ENCODE data around the gene MKRN2OS. TPM values are rescaled to one million over a fixed set of nuclear protein-coding genes. Genes with fewer than 3 reads are reported as not detected.
A peak's percentile ranks its signal among the peaks of the same experiment; 100 is the strongest.

The MKRN2OS gene
- total RNA-seq, 1 donor from 2014 or later = 1.8 TPM

DNA sequence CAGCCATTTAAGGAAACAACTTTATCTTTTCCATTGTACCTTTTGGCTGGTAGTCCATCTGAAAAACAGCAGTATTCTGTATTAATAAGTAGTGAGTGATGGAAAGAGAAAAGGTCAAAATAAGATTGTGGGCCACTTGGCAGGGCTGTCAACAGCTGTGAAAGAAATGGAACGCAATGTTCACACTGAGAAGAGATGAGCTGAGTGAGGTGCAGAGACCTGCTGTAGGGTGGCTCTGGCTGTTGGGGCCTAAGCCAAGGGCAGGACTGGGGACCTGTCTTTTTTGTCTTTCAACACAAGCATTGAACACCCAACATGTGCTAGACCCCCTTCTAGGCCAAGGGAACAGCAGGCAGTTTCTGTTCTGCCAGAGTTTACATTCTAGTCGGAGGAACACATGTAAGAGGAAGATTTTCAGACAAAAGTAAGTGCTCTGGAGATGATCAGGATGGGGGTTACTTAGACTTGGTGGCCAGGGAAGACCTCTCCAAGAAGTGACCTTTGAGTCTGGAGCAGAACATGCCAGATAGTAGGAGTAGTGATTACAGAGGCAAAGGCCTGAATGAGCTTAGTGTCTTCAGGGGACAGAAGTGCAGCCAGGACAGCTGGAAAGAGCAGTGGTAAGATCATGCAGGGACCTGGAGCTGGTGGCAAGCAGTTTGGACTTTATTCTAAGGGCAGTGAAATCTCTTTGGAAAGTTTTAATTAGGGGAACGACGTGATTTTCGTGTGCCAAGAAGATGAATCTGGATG, 31.4 kb downstream of the MKRN2OS start:
- no peak for DNase-seq (ENCODE audit: low read depth)

DNA sequence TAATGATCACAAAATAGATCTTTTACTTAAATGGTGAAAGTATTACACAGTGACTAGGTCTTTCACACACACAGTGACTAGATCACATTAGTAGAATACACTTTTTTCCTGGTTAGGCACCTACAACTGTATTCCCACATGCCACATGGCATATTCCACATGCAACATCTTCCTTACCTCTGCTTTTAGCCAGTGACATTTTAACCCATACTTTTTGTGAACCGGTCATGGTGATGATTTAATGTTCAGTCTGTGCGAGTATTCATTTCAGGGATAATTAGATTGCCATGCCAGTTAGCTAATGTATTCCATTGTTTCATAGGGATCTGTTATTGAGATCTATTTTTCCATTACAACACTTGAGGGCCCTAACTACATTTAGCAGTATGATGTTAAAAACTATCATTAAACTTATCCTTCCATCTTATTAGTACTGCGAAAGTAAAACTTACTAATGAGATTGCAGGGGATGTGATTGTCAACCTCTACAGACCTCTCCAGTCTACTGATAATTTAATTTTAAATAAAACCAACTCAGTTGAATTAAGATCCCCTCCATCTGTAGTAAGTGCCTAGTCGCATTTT, 32.7 kb downstream of the MKRN2OS start:
- DNase-seq (ENCODE audit: low read depth) = no peak

DNA sequence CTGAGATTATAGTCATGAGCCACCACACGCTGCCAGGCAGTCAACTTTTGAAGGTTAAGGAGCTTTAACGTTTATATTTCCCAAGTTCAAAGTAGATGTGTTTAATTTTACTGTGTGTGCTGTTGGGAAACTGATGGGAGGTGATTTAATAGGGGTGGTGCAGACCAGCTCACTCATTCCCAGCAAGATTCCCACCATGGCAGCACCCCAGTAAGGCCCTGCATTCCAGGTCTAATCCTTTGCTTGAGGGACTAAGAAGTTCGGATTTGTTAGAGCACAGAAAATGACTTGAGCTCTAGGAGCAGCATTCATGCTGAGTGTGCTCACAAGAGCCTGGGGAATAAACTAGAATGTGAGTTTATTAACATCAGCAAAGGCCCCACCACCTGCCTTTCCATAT, 35.8 kb downstream of the MKRN2OS start:
- no peak for DNase-seq (ENCODE audit: low read depth)

DNA sequence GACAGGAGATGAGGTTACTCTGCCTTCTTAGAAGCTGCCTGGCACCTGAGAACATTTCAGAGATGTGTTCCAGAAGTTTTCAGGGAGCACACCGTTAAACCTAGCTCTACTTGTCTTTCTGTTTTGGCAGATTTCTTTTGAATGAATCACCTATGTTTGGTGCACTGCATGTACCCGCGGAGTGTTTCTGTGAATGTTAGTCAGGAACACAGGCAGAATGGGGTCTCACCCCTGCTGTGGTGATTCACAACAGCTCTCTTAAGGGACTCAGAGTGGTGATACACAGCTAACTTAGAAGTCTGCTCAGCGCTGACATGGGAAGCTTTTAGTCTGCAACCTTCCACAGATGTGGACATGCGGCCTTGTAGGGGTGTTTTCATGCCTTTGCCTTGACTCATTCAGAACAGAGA, 37.0 kb downstream of the MKRN2OS start:
- DNase-seq (ENCODE audit: low read depth) = peak; percentile 93

DNA sequence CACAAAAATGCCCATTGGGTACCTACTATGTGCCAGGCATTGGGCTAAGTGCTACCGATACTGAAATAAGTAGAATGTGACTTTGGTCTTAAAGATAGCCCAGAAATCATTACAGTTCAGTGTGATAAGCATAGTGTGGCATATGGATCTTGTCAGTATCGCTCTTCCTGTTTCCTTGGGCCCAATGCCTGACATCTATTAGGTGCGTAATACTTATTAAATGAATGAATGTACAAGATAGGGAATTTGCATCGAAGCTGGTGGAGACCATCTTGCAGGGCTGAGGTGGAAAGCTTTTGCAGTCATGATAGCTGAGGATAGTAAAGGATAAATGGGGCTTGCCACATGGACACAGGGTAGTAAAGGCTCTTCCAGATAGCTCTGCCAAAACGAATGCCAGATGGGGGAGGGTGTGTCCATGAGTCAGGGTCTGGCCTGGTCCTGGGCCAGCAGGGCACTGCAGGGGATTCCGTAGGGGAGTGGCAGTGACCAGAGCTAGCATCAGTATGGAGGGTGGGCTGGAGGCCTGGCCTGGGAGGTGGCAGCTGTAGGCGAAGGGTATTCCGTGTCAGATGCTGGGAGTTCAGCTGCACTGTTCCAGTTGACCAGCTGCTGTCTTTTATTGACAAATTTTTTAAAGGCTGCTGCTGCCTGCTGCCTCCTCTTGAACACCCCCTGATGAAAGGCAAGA, 37.6 kb downstream of the MKRN2OS start:
- DNase-seq (ENCODE audit: low read depth) = peak; percentile 36

DNA sequence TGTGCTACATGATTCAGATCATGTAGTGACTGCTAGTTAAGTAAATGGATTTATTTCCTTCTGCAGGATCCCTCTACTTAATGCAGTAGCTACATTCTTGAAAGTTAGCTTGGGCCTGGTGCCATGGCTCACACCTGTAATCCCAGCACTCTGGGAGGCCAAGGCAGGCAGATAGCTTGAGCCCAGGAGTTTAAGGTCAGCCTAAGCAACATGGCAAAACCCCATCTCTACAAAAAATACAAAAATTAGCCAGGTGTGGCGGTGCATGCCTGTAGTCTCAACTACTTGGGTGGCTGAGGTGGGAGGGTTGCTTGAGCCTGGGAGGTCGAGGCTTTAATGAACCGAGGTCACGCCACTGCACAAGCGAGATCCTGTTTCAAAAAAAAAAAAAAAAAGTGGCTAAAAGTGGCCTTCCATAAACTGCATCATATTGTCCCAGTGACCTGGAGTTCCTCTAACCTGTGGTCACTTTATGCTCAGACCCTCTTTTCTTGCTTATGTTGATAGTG, 39.0 kb downstream of the MKRN2OS start:
- DNase-seq (ENCODE audit: low read depth) = no peak

DNA sequence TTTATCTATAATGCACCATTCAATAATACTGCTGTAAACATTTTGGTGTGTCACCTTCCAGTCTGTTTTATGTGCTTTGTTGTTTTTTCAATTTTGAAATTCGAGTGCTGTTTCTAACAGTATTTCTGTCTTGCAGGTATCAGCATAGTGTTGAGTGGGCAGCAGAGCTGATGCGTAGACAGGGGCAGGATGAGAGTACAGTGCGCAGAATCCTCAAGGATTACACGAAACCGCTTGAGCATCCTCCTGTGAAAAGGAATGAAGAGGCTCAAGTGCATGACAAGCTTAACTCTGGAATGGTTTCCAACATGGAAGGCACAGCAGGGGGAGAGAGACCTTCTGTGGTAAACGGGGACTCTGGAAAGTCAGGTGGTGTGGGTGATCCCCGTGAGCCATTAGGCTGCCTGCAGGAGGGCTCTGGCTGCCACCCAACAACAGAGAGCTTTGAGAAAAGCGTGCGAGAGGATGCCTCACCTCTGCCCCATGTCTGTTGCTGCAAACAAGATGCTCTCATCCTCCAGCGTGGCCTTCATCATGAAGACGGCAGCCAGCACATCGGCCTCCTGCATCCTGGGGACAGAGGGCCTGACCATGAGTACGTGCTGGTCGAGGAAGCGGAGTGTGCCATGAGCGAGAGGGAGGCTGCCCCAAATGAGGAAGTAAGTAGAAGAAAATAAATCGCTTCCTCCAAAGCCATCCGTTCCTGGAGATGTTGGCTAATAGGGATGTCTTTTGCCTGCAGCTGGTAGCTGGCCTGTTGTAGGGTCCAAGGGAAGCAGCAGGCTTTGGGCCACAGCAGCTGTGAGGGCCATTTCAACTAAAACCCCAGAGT, 42.0 kb downstream of the MKRN2OS start:
- no peak for DNase-seq (ENCODE audit: low read depth)

DNA sequence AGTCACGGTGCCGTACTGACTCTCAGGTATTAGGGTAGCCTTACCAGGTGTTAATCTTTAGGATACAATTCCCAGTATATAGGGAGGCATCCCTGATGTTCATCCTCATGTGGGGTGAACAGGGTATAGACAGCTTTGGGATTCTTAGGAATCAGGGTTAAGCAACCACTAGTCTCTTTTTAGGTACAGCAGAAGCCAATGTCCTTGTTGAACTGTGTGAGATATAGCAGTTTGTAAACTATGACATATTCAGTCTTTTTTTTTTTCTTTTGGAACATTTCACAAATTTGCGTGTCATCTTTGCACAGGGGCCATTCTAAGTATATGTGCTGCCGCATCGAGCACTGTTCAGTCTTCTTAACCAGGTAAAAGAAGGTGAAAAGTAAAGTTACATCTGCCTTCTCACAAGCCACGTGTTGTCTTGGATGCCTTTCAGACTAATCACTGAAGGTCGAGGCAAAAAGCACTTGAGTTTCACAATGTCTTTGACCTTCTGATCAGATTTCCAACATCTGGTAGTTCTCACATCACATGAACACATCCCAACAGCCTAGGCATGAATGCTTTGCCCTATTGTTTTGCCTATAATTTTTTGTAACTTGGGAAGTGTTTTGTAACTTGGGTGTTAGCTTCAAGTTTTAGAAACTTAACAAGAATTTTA, 43.8 kb downstream of the MKRN2OS start:
- peak; percentile 50 for DNase-seq (ENCODE audit: low read depth)

DNA sequence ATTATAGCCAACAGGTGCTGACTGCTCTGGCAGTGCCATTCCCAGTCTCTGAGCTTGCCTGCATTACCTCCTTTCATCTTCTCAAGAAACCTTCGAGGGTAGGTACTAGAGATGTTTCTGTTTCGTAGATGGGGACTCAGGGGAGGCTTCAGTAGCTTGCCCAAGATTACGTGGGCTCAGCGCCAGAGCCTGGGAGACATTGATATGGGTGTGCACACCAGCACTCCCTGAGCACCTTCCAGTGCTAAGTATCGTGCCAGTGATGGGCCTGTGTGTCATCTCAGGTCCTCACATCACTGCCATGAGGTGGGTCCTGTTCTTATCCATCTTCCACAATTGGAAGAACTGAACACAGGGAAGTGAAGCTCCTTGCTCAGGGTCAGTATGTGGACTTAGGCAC, 45.8 kb downstream of the MKRN2OS start:
- no peak for DNase-seq (ENCODE audit: low read depth)

DNA sequence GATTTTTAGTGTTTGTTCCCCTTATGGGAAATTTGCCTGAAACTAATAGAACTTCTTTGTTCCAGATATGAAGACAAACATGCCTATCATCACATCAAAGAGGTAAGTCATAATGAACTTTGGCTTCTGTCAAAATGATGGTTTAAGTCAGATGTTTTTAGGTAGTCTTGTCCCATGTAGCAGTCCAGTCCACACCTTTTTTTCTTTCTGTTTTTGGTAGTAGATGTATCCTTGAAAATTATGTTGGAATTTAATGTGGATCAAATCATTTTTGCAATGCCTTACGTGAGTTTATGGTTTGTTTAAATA, 48.9 kb downstream of the MKRN2OS start:
- no peak for DNase-seq (ENCODE audit: low read depth)

DNA sequence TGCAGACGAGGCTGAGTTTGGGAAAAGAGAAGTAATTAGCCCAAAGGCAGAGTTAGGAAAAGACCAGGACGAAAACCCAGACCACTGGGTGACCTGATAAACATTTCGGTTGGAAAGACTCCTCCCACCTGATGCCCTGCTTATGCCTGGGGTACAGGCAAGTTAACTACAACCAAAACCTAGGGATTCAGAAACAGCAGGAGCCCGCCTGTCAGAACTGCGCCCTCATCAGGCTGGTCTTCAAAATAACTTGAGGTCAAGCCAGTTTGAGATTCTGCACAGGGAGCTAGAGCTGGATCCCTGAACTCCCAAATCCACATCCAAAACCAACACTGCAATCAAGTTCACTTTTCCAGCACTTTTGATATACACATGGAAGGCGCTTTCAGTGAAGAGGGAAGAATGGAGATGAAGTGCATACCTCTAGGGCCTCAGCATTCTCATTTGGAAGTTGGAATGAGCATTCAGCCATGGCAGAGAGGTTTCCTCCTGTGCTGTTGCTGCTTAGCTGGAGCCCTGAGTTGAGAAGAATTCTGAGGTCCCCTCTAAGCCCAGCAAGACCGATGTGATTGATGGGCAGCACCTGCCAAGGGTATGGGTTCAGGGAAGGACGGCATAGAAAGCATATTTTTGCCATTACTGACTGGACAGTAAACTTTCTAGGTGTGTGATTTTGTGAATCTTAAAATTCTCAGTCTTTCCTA, 49.4 kb downstream of the MKRN2OS start:
- DNase-seq (ENCODE audit: low read depth) = no peak

DNA sequence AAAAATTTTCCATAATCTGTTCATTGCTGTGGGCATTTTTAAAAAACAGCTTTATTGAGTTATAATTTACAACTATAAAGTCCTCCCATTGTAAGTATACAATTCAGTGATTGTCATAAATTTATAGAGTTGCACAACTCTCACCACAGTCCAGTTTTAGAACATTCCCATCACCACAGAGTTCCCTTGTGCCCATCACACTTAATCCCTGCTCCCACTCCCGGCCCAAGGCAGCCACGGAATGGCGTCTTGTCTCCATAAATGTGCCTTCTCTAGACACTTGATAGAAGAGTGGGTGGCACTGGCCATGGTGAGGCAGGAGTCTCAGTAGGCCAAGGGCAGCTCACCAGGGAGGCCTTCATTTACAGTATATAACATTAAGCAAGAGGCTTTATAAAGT, 54.8 kb downstream of the MKRN2OS start:
- peak; percentile 24 for DNase-seq (ENCODE audit: low read depth)

DNA sequence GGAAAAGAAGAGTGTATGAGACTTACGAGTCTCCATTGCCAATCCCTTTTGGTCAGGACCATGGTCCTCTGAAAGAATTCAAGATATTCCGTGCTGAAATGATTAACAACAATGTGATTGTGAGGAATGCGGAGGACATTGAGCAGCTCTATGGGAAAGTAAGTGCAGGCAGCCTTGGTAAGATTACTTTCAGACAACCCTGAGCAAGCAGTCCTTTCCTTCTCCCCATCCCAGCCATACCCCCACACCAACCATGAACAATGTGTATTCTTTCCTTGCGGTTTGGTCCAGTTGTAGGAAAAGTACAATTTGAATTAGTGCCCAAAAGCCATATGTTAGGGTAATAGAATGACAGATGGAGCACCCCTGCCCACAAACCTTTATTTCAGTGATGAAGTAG, 55.5 kb downstream of the MKRN2OS start:
- peak; percentile 82 for DNase-seq (ENCODE audit: low read depth)

Other genes with a start within 250 kb of the MKRN2OS start
- 8.5 and 18.4 TPM in 2 replicates for gene TSEN2, start 61.0 kb downstream of the MKRN2OS start, total RNA-seq
- 37.7 and 38.9 TPM in 2 replicates for gene MKRN2, start 11.6 kb upstream of the MKRN2OS start, total RNA-seq
- 74.8 and 96.9 TPM in 2 replicates for gene RAF1, start 118.6 kb upstream of the MKRN2OS start, total RNA-seq
- gene TMEM40, start 213.8 kb upstream of the MKRN2OS start, total RNA-seq = 0.10 and 3.3 TPM in 2 replicates

Data from renal cortical epithelial cell (primary cell).